ENCODE results near the gene SNAPC4.

SNAPC4 gene

DNA sequence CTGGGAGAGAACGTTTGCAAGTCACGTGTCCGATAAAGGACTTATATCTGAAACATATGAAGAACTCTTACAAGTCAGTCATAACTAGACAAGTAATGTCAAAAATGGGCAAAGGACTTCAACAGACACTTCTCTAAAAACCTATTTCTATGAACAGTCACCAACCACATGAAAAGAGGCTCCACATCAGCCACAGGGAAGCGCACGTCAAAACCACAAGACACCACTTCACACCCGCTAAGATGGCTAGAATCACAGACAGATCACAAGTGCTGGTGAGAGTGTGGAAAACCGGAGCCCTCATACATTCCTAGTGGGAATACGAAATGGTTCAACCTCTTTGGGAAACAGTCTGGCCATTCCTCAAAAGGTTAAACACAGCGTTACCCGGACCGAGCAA, 15.0 kb downstream of the SNAPC4 start:
- no peak for DNase-seq

DNA sequence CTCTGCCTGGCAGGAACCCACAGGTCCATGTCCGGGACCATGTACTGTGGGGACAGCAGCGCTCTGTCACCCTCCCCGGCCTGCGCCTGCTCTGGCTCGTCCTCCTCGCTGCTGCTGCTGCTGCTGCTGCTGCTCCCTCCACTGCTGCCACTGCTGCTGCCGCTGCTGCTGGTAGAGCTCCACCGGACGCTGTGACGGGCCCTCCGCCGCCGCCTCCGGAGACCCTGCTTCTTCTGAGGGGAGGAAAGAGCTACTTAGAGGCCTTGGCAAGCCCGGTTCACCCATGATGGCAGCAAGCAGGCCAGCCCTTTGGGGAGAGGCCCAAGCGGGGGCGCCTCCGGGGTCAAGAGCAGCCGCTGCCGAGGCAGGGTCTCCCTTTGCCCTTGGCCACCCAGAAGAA, 16.5 kb downstream of the SNAPC4 start:
- DNase-seq, result no peak

DNA sequence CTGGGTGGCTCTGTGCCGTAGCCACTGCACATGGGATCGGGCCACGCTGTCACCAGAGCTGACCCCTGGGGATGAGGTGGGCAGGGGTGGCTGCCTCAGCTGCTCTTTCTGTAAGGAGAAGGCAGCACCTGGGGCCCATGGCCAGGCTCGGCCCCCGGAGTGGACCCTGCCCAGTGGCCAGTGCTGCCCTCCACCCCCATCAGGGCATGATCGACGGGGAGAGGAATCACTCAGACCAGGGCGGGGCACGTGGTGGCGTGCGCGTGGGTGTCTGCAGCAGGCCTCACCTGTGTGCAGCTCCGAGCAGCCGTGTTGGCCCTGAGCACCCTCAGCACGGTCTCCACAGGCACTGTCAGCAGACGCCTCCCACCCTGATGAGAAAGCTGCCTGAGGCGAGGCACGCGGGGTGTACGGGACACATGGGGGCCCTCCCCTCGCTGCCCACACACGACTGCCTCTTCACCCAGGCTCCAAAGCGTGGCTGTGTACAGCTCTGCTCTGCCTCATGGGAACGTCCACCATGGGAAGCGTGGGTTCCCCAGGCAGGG, 17.9 kb downstream of the SNAPC4 start:
- DNase-seq, result no peak

DNA sequence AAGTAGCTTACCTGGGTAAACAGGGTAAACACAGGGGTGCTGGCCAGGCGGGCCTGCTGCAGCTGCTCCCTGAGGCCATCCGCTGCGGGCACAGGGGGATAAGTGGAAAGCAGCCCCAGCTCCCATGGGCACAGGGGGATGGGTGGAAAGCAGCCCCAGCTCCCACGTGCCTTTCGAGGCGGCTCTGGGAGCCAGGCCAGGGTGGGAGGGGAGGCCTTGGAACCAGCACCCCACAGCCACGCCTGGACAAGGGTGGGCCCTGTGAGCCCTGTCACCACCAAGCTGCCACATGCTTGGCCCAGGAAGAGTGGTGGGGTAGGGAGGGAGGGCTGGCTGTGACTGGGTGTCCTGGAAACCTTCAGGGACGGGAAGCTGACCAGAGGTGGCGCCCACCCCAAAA, 18.7 kb downstream of the SNAPC4 start:
- DNase-seq, result no peak

DNA sequence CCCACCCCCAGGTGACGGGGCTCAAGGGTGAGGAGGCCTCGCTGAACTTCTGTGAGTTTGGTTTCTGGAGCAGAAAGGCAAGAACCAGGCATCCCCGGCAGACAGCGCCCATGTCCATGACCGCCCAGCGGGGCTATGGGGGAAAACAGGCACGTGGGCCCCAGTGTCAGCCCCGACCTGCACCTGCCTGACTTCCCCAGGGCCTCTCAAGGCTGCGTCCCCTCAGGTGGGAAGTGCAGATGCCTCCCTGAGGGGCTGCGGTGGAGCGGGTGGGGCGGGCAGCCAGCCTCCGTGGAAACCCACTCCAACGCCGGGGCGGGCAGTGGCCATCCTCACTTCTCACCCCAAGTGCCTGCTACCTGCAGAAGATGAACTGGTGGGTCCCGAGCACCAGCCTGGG, 19.6 kb downstream of the SNAPC4 start:
- no peak for DNase-seq

DNA sequence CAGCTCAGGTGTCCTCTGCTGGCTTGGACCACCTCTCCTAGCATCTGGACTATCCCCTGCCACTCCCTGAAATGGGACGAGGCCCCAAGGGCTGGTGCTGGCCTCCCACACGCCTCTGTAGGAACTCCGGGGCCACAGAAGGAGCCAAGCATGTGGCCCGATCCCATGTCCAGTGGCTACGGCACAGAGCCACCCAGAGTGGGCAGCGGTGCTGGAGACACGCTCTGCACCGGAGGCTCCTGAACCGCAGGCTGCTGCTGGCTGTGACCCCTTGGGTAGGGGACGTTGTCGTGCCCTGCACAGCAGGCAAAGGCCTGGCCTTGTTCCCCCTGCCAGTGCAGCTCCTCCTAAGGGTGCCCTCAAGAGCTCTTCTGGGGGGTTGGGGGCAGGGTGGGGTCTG, 20.1 kb downstream of the SNAPC4 start:
- DNase-seq, result no peak

DNA sequence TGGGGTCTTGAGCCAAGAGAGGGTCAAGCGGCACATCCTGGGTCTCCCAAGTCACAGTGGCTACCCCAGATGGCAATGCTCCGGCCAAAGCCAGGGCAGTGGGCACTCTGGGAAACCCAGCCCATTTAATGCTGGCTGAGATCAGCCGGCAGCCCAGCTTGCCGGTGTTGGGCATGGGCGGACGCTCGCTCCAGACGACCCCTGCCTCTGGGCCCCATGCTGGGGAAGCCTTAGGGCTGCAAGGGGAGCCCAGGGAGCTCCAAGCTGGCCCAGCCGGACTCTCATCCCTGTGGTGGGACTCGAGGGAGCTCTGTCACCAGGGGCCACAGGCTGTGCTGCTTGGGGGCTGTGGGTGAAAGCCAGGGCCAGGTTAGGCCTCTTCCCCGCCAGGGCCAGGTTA, 20.6 kb downstream of the SNAPC4 start:
- no peak for DNase-seq

DNA sequence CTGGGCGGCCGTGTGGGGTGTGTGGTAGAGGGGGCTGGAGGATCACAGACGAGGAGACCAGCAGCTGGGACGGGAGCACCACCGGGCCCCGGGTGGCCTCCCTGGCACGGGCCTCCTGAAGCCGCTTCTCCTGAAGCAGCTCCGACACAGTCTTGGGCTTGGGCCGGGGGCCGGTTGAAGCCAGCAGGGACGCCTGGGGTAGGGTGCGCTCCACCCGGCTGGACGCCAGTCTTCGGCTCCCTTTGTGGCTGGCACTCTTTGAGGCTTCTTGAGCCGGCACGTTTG, 21.0 kb downstream of the SNAPC4 start:
- no peak for DNase-seq

DNA sequence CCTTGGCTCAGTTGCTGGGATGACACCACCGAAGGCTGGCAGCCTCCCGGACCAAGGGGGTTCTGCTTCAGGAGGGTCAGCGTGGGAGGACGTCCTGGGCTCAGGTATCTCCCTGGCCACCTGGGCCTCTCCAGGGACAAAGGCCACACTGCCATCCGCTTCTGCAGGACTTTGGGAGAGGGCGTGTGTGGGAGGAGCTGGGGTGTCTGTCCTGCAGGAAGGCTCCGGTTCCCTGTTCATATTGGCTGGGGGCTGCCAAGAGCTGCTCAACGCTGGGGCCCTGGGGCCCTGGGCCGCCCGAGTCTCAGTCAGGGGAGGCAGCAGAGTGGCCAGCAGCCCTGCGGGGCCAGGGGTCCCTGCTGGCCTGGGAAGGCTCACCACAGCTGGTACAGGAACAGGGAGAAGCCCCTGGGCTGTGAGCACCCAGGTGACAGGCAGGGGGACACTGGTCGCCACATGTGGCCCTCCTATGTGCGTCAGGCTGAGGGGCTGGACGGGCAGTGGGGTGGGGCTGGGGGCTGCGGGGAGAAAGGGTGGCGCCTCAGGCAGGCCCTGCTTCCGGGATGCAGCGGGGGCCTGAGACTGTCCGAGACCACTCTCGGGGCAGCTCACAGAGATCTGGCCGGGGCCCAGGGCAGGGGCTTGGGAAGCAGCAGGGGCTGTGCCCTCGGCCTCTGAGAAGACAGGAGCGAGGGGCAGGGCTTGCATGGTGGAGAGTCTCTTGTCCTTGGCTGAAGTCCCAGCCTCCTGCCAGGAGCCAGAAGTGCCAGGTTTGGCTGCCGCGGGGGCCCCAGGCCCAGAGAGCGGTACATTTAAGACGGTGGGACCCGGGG, 21.6 kb downstream of the SNAPC4 start:
- no peak for DNase-seq

DNA sequence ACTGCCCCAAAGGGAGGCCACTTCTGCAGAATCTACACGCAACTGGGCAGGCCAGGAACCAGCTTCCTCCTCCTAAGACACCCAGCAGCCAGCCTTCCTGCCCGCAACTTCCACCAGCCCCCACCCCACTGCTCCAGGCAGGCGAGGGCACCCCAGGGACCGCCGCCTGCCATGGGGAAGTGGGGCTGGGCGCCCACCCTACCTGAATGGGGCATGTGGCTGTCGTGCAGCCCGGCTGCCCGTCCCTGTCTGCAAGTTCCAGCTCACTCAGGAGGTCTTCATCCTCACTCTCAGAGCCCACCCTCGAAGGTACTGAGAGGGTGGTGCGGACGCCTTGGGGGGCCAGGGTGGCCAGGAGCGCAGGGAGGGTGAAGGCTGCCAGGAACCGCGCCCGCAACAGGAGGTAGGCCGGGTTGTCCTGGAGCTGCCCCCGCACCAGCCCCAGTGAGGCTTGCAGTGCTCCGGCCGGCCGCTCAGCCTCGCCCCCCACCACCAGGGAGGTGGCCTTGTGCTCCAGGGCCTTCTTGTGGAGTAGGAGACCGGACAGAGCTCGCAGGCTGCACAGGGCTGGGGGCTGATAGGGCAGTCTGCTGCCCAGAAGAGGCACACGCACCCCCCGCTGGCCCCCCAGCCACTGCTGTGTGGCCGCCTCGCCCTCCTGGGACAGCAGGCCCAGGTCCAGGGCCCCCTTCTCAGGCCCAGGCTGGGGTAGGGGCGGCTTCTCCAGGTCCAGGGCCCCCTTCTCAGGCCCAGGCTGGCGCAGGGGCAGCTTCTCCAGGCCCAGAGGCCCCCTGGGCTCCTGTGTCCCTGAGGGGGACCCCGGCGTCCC, 22.4 kb downstream of the SNAPC4 start:
- no peak for DNase-seq

DNA sequence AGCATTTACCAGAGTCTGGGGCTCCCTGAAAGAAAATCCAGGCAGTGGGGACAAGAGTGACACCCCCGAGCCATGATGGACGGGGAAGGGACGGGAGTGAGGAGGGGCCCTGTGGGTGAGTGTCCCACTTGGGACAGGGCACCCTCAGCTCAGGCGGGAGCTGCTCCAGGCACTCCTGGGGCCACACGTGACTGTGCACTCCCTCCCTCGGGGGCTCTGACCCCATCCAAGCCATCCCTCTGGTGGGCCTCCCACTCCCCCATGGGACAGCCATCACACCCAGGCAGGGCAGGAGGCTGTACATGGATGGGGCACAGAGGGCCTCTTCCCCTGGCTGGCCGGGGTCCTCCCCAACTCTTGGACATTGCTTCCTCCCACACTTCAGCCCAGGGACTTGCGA, 23.5 kb downstream of the SNAPC4 start:
- DNase-seq, result no peak

DNA sequence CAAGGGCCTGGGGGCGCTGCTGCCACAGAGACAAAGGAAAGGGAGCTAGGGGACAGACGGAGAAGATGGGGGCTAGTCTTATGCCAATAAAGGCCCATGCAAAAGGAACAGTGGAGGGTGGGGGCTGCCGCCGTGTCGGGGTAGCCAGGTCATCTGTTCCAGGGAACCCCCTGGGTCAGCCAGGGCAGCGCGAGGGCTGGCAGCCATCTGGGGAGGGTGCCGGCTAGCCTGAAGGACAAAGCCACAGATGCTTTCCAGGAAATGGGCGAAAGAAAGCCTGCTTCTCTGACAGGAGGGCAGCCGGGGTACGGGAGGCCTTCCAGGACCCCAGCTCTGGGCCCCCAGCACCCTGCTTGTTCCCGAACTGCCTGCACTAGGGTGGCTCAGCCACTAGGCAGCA, 24.9 kb downstream of the SNAPC4 start:
- DNase-seq, result no peak

DNA sequence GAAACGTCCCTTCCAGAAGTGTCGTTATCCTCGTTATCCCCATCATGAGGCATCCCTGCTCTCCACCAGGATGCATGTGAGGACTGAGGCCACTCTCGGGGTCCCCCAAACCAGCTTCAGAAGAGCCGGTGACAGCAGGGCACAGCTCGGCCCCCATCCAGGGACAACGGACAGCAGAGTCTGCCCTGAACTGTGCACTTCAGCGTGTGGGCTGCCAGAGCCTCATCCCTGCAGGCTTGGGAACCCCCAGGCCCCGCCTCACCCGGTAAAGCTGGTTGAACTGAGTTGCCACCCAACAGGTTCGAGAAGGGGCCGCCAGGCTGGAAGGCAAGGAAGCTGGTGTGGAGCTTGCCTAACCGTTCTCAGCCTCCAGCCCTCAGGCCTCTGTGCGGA, 25.8 kb downstream of the SNAPC4 start:
- DNase-seq, result no peak

DNA sequence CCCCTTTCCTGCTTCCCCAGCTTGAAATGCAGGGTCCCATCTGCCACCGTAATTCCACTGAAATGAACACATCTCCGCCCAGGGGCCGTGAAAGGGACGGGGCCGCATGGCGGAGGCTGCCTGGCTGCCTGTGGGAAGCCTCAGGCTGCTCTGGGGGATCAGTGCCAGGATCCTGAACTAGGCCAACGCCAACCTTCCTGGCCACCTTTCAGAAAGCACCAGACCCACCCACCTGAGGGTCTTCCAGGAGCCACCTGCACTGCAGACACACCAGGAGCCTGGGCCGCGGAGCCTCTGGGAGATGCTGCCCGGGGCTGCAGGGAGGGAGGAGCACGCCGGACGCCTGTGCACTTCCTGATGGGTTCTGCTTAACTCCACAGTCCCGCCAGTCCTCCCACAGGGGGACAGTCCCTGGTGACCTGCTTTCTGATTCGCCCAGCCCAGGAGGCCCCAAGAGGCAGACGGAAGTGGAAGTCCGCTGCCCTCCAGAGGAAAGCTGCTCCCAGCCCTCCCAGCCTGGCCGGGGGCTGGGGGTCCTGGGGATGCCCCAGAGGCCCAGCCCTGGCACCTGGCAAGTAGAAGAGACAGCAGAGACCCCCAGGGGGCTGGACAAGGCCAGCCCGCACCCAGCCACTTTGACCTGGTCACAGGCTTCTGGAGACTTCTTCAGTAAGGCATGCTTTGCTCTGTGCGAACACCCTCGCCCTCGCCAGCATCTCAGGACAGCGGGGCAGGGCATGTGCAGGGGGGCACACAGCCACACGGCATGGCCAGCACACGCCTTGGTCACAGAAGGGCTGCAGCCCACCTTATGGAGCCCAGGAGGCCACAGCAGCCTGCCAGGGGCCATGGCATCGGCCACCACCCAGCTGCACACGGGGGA, 26.4 kb downstream of the SNAPC4 start, which contains the start of gene CARD9:
TSS of gene CARD9 (minus strand) at position 370 of the 883 bp plus-strand sequence. CDS start 1,591 bp downstream, outside the sequence.
- no peak for DNase-seq

DNA sequence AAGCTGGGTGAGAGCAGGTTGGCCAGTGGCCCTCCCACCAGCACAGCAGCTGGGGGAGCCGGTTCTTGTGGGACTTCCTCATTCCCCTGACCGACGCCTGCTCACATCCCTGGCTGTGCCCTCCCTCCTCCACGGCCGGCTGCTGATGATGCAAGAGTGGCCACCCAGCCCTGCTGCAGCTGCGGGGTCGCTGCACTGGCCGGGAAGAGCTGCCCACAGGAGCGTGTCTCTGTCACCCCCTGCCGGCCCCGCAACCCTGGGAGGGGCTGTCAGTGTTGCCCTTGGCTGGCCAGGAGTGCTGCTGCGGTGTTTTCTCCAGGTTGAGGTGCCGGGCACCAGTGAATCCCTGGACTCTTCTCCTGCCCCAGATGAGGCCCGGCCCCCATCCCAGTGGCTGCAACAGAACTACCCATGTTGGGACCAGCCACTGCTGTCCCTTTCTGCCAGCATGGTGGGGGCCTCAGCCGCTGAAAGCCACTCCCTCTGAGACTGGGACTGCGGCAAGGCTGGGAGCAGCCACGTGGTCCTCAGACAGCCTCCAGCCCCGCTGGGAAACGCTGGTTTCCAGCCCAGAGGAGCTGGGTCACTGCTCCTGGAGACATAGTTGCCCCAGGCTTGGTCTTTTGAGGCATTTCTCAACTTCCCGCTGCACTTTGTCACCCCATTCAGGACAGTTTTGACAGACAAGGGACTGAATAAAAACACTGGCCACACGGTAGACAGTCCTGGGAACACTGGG, 27.2 kb downstream of the SNAPC4 start:
- DNase-seq, result no peak

DNA sequence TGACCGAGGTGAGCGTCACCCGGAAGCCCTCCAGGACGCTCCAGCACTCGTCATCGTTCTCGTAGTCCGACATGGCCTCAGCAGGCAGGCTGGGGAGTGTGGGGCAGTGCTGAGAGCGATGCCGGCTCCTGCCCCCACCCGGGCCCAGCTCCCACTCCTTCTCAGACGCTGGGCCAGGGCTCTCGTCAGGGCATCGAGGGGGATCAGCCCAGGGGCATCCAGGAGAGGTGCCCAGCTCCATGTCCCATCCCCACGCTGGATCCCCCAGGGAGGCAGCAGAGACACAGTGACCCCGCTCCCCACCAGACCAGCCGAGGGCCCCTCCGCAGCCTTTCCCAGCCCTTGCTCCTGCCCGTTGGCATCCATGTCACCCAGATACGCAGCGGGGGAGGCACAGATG, 28.0 kb downstream of the SNAPC4 start:
- DNase-seq, result no peak

DNA sequence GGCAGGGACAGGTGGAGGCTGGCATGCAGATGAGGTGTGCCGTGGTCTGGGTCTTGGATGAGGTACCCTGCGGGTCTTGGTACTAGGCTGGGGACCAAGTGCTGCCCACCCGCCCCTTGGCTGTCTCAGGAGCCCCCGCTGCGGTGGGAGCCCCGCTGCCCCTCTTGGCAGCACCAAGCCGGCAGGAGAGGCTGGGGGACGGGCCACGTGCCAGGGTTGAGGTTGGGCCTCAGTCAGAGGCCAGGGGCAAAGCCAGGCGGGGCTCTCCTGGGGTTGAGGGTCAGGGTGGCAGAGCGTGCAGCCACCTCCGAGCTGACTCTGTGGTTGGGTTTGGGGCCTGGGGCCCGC, 28.5 kb downstream of the SNAPC4 start:
- DNase-seq, result no peak

DNA sequence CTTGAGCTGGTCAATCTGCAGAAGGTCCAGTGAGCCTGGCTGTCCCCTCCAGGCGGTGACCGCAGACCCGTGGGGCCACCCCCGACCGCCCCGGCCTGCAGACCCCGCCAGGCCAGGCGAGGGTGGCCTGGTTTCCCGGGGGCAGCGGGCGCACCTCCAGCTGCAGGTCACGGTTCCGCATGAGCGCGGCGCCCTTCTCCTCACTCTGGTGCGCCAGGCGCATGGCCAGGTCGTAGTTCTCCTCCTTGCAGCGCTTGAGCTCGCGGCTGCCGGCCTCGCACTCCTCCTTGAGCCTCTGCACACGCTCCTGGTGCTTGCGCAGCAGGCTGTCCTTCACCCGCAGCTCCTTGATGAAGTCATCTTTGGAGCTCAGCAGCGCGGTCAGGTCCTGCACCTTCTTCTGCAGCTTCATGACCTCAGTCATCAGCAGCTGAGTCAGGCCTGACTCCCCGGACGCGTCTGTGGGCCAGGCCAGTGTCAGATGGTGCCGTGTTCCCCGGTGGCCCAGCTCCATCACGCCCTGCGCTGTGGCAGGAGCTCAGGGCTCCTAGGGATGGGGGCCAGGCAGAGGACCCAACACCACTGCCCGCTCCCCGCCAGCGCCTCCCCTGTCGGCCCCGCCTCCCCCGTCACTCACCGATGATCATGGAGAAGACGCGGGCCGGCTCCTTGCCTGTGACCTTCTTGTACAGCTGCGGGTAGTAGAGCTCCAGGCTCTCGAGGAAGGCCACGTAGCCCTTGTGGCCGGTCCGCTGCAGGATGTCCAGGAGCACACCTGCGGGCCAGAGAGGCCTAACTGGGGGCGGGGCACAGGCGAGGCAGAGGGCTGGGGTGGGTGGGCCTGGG, 29.1 kb downstream of the SNAPC4 start:
- no peak for DNase-seq

DNA sequence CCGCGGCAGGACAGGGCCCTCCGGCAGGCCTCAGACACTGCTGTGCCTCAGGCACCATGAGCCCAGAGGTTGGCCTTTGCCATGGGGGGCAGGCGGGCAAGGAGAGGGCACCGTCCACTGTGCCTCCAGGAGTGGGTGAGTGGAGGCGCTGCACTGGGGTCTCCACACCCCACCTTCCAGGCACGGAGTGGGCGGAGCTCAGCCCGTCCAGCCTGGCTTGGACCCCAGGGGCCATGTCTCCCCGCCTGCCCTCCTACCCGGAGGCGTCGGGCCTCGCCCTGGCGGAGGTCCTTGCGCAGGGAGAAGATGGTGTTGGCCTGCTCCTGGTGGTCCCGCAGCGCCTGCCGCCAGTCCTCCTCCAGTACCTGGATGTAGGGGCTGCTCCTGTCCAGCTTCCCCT, 29.9 kb downstream of the SNAPC4 start:
- no peak for DNase-seq

DNA sequence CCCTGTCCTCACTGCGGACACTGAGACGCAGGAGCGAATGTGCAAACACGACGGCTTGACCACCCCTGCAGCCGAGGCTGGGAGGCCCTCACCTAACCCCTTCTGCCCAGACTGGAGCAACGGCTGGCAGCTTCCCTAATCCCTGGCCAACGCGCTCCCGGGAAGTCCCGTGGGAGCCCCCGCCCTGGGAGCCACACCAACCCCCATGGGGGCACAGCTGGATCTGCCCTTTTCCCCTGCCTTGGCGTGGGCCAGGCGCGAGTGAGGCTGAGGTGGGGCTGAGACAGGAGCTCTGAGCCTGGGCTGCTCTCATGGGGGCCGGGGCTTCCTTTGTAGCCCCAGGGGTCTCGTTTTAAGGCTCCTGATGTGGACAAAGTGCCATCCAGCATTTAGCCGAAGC, 31.8 kb downstream of the SNAPC4 start:
- DNase-seq, result no peak

DNA sequence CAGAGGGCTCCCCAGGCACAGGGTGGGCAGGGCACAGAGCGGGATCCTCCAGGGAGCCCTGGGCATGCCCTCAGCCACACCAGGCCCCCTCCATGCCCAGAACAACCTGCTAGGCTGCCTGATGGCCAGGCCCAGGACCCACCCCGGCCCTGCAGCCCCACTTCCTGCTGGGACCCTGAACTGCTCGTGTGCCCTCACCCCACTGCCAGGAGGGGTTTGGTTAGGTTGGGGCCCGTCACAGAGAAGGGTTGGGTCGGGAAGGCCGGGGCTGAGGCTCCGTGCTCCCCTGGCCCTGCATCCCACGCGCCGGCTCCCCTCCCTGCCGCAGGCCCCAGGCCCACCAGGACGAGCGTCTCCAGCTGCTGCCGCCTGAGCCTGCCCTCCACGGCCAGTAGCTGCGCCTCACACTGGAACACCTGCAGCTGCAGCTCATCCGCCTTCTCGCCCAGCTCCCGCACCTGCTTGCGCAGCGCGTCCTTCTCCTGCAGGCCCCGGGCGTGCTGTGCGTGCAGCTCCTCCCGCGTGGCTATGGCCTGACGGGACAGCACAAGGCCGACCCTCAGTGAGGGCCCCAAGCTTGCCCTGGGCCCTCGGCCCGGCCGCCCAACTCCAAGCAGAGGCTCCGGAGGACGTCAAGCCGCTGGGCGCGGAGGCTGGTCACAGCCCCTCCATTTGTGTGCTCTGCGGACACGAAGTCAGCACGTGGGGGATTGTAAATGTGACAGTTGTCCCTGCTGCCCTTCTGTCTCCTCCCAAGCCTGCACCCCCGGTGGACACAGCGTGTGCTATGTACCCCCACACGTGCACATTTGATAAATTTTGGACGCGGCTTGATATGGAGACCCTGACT, 32.4 kb downstream of the SNAPC4 start:
- no peak for DNase-seq
